Measurements from ENCODE around the gene SLC25A20.
"Not testable (repeated sequence)": the region's sequence is repeated elsewhere in the genome, so short reads cannot be mapped to it uniquely, and the experiment has no call there.

SLC25A20 gene

GRCh38 chr3:48845170-48845569, 53.5 kb downstream of the SLC25A20 start:
- FAIRE-seq, result no peak

DNA sequence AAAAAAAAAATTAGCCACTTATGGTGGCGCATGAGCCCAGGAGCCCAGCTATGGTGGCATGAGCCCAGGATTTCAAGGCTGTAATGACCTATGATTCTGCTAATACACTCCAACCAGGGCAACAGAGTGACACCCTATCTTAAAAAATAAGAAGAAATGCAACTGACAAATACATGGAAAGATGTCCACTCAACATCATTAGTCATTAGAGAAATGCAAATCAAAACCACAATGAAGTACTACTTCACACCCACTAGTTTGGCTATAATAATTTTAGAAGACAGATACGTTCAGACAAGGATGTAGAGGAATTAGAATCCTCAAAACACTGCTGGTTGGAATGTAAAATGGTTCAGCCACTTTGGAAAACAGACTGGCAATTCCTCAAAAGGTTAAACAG, 61.5 kb downstream of the SLC25A20 start:
- FAIRE-seq, result no peak

DNA sequence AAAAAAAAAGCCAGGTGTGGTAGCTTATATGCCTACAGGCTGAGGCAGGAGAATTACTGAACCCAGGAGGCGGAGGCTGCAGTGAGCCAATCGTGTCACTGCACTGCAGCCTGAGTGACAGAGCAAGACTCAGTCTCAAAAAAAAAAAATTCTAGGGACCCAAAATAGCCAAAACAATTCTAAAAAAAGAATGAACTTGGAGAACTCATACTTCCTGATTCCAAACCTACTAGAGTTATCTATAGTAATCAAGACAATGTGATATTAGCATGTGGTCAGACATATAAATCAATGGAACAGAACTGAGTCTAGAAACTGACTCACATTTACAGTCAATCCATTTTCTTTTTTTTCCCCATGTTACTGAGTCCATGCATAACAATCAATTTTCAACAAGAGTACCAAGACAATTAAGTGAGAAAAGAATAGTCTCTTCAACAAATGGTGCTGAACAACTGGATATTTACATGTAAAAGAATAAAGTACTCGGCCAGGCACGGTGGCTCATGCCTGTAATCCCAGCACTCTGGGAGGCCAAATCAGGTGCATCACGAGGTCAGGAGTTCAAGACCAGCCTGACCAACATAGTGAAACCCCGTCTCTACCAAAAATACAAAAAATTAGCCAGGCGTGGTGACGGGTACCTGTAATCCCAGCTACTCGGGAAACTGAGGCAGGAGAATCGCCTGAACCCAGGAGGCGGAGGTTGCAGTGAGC, 62.9 kb downstream of the SLC25A20 start:
- no peak for FAIRE-seq

- FAIRE-seq, result no peak
These were observed 66.0 kb downstream of the SLC25A20 start for GRCh38 chr3:48832684-48833083.

GRCh38 chr3:48830715-48831114, 68.0 kb downstream of the SLC25A20 start:
- no peak for FAIRE-seq

- not testable (repeated sequence) for FAIRE-seq
These were observed 69.2 kb downstream of the SLC25A20 start for GRCh38 chr3:48829525-48829924.

- FAIRE-seq, result not testable (repeated sequence)
These were observed 70.8 kb downstream of the SLC25A20 start for GRCh38 chr3:48827874-48828273.

DNA sequence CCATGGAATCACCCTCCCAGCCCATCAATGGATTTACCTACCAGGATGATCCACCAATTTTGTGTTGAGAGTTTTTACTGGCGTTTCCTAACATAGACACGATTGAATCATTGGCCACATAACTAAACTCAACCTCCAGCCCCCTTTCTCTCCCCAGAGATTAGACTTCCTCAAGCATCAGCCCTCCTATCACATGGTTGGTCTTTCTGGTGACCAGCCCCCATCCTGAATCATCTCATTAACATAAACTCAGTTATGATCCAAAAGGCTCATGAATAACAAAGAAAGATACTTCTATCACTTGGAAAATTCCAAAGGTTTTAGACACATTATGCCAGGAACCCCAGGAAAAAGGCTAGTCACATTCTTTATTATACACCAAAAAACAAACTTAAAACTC, 72.2 kb downstream of the SLC25A20 start:
- FAIRE-seq, result no peak

- FAIRE-seq, result no peak
These were observed 77.9 kb downstream of the SLC25A20 start for GRCh38 chr3:48820612-48821324.

- no peak for FAIRE-seq
These were observed 79.2 kb downstream of the SLC25A20 start for GRCh38 chr3:48819234-48820221.

DNA sequence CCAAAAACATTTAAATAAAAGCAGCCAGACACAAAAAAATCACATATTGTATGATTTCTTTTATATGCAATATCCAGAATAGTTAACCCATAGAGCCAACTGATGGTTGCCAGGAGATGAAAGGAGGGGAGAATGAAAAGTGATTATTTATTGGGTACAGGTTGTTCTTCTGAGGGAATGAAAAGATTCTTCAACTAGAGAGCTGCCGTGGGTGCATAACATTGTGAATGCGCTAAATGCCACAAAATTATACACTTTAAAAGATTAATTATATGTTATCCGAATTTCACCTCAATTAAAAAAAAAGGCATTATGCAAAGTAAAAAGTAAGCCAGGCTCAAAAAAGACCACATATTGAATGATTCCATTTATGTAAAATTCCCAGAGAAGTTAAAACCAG, 87.2 kb downstream of the SLC25A20 start:
- no peak for FAIRE-seq
